H1 (cell line): ENCODE data around the gene BRSK2. TPM values are rescaled to one million over a fixed set of nuclear protein-coding genes. Genes with fewer than 3 reads are reported as not detected.

Experiments used
- CBX8 ChIP-seq: fragments of 300-800, 300-1000 bp; sonication (generic); IDR thresholded peaks from 2 replicates; pipeline ENCODE4 v1.7.1; 2016; ENCODE audit warnings: low read depth, low read length, borderline replicate concordance
- HDAC6 ChIP-seq: IDR thresholded peaks from one replicate; pipeline ENCODE4 v1.7.1; 2012; ENCODE audit warnings: low read depth, mild to moderate bottlenecking, inconsistent platforms, low read length, moderate library complexity
- KDM4A ChIP-seq: IDR thresholded peaks from one replicate; pipeline ENCODE4 v1.7.1; 2012; ENCODE audit warnings: low read depth, mild to moderate bottlenecking, moderate library complexity, low read length, inconsistent platforms; ENCODE audit not compliant: severe bottlenecking
- SIX5 ChIP-seq: IDR thresholded peaks from 2 replicates; pipeline ENCODE4 v1.6.1; 2011; ENCODE audit warnings: mild to moderate bottlenecking, low read depth, low read length
- polyA plus RNA-seq, 7 experiments: library from polyadenylated mRNA; depleted of rRNA in 3 of 7; stranded (reverse) in 5 of 7; unstranded in 2 of 7; fragments of >200 nt in 5 of 7; fragments of 200-250 nt in 2 of 7; gene quantifications; 1 replicate in 5 of 7; 2 replicates in 1 of 7; 4 replicates in 1 of 7; pipeline versions ENCODE4 v1.2.1 to v1.2.3, GENCODE V29; 2011 to 2013; ENCODE audit warnings: missing spikeins in 2 of 7, mixed read lengths in 2 of 7
- total RNA-seq: library from RNA; stranded (reverse); fragmentation: NEBNext Ultra II Directional; extraction: Animal tissue kit (Norgen Biotek cat#: 25700); gene quantifications from 2 replicates; pipeline ENCODE4 v1.2.1, GENCODE V29; 2021

Gene BRSK2
- total and polyA plus RNA-seq, 2 of the 8 experiments (the other 6 are each of a cell fraction or from before 2014, with no cell fraction given) = 17.3 to 27.1 TPM

GRCh38 chr11:1452744-1453143 is 63.0 kb downstream of the BRSK2 start (continued):
- TF ChIP-seq CBX8 (no peak), SIX5 (no peak), HDAC6 (no peak), KDM4A (no peak)
